Body of pancreas (tissue), 4 donors: Measurements from ENCODE around the gene ASTN2.

ENCODE experiments used
- CTCF ChIP-seq, 7 experiments: fragments of 450-650 bp in 4 of 7; fragments of 200-600 bp in 3 of 7; sonication (generic) in 3 of 7; IDR thresholded peaks; one replicate each; pipeline ENCODE4 v1.5.1; 2016 to 2019; ENCODE audit warnings: antibody characterized with exemption in 7 of 7
- POLR2A ChIP-seq, 3 donors: fragments of 450-650 bp; IDR thresholded peaks; one replicate each; pipeline ENCODE4 v1.6.1; 2016; ENCODE audit warnings: antibody characterized with exemption in 3 of 3, mild to moderate bottlenecking in 2 of 3

GRCh38 chr9:117136461-117136860 is 278.4 kb downstream of the ASTN2 start:
- TF ChIP-seq POLR2A (IDR thresholded peaks at IDR 0.05) = no peak
- no peak for TF ChIP-seq CTCF (IDR thresholded peaks at IDR 0.05)
